Glutamatergic neuron (in vitro differentiated cells): Measurements from ENCODE around the gene LRRC2. TPM values are rescaled to one million over a fixed set of nuclear protein-coding genes. Genes with fewer than 3 reads are reported as not detected.

Source experiments
- DNase-seq: peaks from one replicate; pipeline ENCODE4 v3.0.0; 2022
- H3K27ac Mint-ChIP-seq: one replicate; pipeline ENCODE4 v1.8.0; 2020; ENCODE audit warnings: mild to moderate bottlenecking, mixed read lengths, inconsistent platforms; ENCODE audit not compliant: unreplicated experiment
- H3K27me3 Mint-ChIP-seq: one replicate; pipeline ENCODE4 v1.8.0; 2020; ENCODE audit warnings: mild to moderate bottlenecking, moderate library complexity, mixed read lengths, inconsistent platforms; ENCODE audit not compliant: unreplicated experiment
- H3K36me3 Mint-ChIP-seq: one replicate; pipeline ENCODE4 v1.8.0; 2020; ENCODE audit warnings: mild to moderate bottlenecking, mixed read lengths, inconsistent platforms; ENCODE audit not compliant: unreplicated experiment
- H3K4me1 Mint-ChIP-seq: one replicate; pipeline ENCODE4 v1.8.0; 2020; ENCODE audit warnings: mild to moderate bottlenecking, low read depth, mixed read lengths, inconsistent platforms; ENCODE audit not compliant: unreplicated experiment
- H3K4me3 Mint-ChIP-seq: one replicate; pipeline ENCODE4 v1.8.0; 2020; ENCODE audit warnings: mild to moderate bottlenecking, mixed read lengths, inconsistent platforms; ENCODE audit not compliant: unreplicated experiment
- H3K9me3 Mint-ChIP-seq: one replicate; pipeline ENCODE4 v1.8.0; 2020; ENCODE audit warnings: mild to moderate bottlenecking, moderate library complexity, mixed read lengths, inconsistent platforms; ENCODE audit not compliant: unreplicated experiment
- CTCF ChIP-seq: fragments of 200-600 bp; sonication (generic); IDR thresholded peaks from one replicate; pipeline ENCODE4 v1.5.0; 2021; ENCODE audit not compliant: partially characterized antibody, unreplicated experiment
- long read RNA-seq: library from polyadenylated mRNA; unstranded; transcript quantifications from one replicate; pipeline ENCODE4 v2.0.0, GENCODE V29; 2020; ENCODE audit not compliant: unreplicated experiment
- total RNA-seq: library from RNA; stranded (reverse); fragmentation: NEBNext Ultra II Directional; extraction: Animal tissue kit (Norgen Biotek cat#: 25700); gene quantifications from one replicate; pipeline ENCODE4 v1.2.1, GENCODE V29; 2021; ENCODE audit not compliant: unreplicated experiment

Gene LRRC2
- total RNA-seq, result not detected
- long read RNA-seq, result 0 reads

GRCh38 chr3:46566040-46566641 is at the start of gene LRRC2:
LRRC2 (minus strand) TSS chr3:46566302; CDS start chr3:46551591, 14,711 bp downstream.
- H3K27ac Mint-ChIP-seq, result peak within 1 kb of the TSS; percentile 17
- TF ChIP-seq CTCF, result no peak

GRCh38 chr3:46615050-46615775 is 49.1 kb upstream of the LRRC2 start:
- Mint-ChIP-seq H3K27ac (no peak overlapping the region), H3K27me3 (peaks cover 7% of the 10 kb centered on the region), H3K36me3 (no peaks in the 10 kb centered on the region), H3K4me1 (peaks cover 6% of the 10 kb centered on the region), H3K9me3 (peaks cover 4% of the 10 kb centered on the region), H3K4me3 (no peak overlapping the region)
- no peak for DNase-seq
- no peak for TF ChIP-seq CTCF

More at GRCh38 chr3:46566040-46566641, at the start of gene LRRC2:
- peaks cover 5% of the 10 kb centered on the region for H3K4me1 Mint-ChIP-seq
- DNase-seq, result no peak
- H3K4me3 Mint-ChIP-seq, result peak within 1 kb of the TSS; percentile 86
- H3K9me3 Mint-ChIP-seq, result peaks cover 2% of the 10 kb centered on the region
- no peaks in the 10 kb centered on the region for H3K36me3 Mint-ChIP-seq
- H3K27me3 Mint-ChIP-seq, result peaks cover 9% of the 10 kb centered on the region

- no peak overlapping the region for H3K27ac Mint-ChIP-seq
- H3K4me3 Mint-ChIP-seq, result no peak overlapping the region
- TF ChIP-seq CTCF, result no peak
- peaks cover 2% of the 10 kb centered on the region for H3K9me3 Mint-ChIP-seq
- DNase-seq, result no peak
- peaks cover 5% of the 10 kb centered on the region for H3K4me1 Mint-ChIP-seq
- peaks cover 7% of the 10 kb centered on the region for H3K27me3 Mint-ChIP-seq
- no peaks in the 10 kb centered on the region for H3K36me3 Mint-ChIP-seq
These were observed 48.3 kb upstream of the LRRC2 start for GRCh38 chr3:46614431-46614830.

GRCh38 chr3:46613313-46614005 is 47.4 kb upstream of the LRRC2 start:
- Mint-ChIP-seq H3K36me3 (no peaks in the 10 kb centered on the region), H3K4me3 (no peak overlapping the region), H3K4me1 (peaks cover 5% of the 10 kb centered on the region), H3K27ac (no peak overlapping the region), H3K27me3 (peaks cover 5% of the 10 kb centered on the region), H3K9me3 (peaks cover 2% of the 10 kb centered on the region)
- no peak for DNase-seq
- no peak for TF ChIP-seq CTCF
